Ishikawa (cell line): ENCODE results near the gene ASMTL.

Experiments
- CEBPB ChIP-seq: IDR thresholded peaks from 2 replicates; pipeline ENCODE4 v1.6.1; 2012
- CREB1 ChIP-seq: IDR thresholded peaks from 2 replicates; pipeline ENCODE4 v1.6.1; 2012; ENCODE audit warnings: low read depth
- EGR1 ChIP-seq: IDR thresholded peaks from 2 replicates; pipeline ENCODE4 v1.6.1; 2012
- EP300 ChIP-seq: IDR thresholded peaks from 2 replicates; pipeline ENCODE4 v1.6.1; 2012; ENCODE audit warnings: borderline replicate concordance
- FOXM1 ChIP-seq: IDR thresholded peaks from 2 replicates; pipeline ENCODE4 v1.6.1; 2012; ENCODE audit warnings: low read depth, borderline replicate concordance
- NFIC ChIP-seq: IDR thresholded peaks from 2 replicates; pipeline ENCODE4 v1.6.1; 2012
- RAD21 ChIP-seq: IDR thresholded peaks from 2 replicates; pipeline ENCODE4 v1.6.1; 2012; ENCODE audit warnings: low read depth
- TAF1 ChIP-seq: IDR thresholded peaks from 2 replicates; pipeline ENCODE4 v1.6.1; 2012; ENCODE audit warnings: low read depth, mild to moderate bottlenecking
- TCF12 ChIP-seq: IDR thresholded peaks from 2 replicates; pipeline ENCODE4 v1.6.1; 2012; ENCODE audit warnings: low read depth
- TEAD4 ChIP-seq: IDR thresholded peaks from 2 replicates; pipeline ENCODE4 v1.6.1; 2012
- YY1 ChIP-seq: IDR thresholded peaks from 2 replicates; pipeline ENCODE4 v1.6.1; 2012; ENCODE audit warnings: low read depth
- ZBTB7A ChIP-seq: IDR thresholded peaks from 2 replicates; pipeline ENCODE4 v1.6.1; 2012; ENCODE audit warnings: low read depth
- TF ChIP-seq, protein P1 (sequence below): IDR thresholded peaks from 2 replicates; pipeline ENCODE4 v1.6.1; 2012; ENCODE audit warnings: low read depth, mild to moderate bottlenecking
- TF ChIP-seq, protein P2 (sequence below): IDR thresholded peaks from 2 replicates; pipeline ENCODE4 v1.6.1; 2012
- TF ChIP-seq, protein P3 (sequence below): IDR thresholded peaks from 2 replicates; pipeline ENCODE4 v1.6.1; 2012

Gene ASMTL

DNA sequence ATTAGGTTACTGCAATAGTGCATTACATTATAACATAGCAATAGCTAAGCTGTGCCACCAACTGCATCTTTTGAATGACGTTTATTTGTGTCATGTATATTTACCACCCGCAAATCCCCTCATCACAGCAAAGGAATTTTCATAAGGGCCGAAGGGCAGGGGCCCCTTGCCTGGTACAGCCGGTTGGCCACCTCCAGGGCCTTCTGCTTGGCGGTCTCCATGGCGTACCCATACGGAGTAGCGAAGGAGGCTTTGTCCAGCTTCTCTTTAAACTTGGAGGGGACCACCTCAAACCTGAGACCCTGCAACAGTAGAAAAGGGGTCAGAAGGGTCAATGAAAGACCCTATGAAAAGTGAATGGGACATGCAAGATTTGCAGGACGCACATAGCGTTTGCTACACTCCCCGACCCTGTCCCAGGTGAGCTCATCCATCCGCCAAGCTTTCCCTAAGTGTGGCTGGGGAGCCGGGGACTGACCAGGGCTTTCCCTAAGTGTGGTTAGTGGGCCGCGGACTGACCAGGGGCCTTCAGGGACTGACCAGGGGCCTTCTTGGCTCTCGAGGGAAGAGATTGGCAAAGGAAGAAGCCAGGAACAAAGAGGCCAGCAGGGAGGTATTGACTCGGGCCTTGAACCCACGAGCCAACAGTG, 10.6 kb downstream of the ASMTL start:
- TF ChIP-seq EP300 (no peak), TCF12 (no peak), TEAD4 (no peak), CEBPB (no peak), YY1 (no peak), TAF1 (no peak), RAD21 (no peak), NFIC (no peak), ZBTB7A (no peak), EGR1 (no peak), FOXM1 (no peak), CREB1 (no peak)
- TF ChIP-seq, protein P1, sequence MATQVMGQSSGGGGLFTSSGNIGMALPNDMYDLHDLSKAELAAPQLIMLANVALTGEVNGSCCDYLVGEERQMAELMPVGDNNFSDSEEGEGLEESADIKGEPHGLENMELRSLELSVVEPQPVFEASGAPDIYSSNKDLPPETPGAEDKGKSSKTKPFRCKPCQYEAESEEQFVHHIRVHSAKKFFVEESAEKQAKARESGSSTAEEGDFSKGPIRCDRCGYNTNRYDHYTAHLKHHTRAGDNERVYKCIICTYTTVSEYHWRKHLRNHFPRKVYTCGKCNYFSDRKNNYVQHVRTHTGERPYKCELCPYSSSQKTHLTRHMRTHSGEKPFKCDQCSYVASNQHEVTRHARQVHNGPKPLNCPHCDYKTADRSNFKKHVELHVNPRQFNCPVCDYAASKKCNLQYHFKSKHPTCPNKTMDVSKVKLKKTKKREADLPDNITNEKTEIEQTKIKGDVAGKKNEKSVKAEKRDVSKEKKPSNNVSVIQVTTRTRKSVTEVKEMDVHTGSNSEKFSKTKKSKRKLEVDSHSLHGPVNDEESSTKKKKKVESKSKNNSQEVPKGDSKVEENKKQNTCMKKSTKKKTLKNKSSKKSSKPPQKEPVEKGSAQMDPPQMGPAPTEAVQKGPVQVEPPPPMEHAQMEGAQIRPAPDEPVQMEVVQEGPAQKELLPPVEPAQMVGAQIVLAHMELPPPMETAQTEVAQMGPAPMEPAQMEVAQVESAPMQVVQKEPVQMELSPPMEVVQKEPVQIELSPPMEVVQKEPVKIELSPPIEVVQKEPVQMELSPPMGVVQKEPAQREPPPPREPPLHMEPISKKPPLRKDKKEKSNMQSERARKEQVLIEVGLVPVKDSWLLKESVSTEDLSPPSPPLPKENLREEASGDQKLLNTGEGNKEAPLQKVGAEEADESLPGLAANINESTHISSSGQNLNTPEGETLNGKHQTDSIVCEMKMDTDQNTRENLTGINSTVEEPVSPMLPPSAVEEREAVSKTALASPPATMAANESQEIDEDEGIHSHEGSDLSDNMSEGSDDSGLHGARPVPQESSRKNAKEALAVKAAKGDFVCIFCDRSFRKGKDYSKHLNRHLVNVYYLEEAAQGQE, result no peak
- TF ChIP-seq, protein P2, sequence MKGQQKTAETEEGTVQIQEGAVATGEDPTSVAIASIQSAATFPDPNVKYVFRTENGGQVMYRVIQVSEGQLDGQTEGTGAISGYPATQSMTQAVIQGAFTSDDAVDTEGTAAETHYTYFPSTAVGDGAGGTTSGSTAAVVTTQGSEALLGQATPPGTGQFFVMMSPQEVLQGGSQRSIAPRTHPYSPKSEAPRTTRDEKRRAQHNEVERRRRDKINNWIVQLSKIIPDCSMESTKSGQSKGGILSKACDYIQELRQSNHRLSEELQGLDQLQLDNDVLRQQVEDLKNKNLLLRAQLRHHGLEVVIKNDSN, result no peak
- TF ChIP-seq, protein P3, sequence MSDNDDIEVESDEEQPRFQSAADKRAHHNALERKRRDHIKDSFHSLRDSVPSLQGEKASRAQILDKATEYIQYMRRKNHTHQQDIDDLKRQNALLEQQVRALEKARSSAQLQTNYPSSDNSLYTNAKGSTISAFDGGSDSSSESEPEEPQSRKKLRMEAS, result no peak

DNA sequence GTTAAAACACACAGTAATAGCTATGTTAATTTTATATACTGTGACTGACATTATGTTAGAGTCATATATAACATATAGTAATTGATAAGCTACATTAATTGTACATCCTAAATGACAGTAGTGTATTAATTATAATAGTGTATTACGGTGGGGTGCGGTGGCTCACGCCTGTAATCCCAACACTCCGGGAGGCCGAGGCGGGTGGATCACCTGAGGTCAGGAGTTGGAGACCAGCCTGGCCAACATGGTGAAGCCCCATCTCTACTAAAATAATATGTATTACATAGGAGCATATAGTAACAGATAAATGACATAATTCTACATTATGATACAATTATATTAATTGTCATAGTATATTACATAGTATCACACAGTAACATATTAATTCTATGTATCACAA, 12.2 kb downstream of the ASMTL start:
- no peak for TF ChIP-seq ZBTB7A
- TF ChIP-seq, protein P2, result no peak
- TF ChIP-seq EGR1, result no peak
- TF ChIP-seq, protein P1, result no peak
- TF ChIP-seq CEBPB, result no peak
- TF ChIP-seq TEAD4, result no peak
- TF ChIP-seq CREB1, result no peak
- TF ChIP-seq, protein P3, result no peak

DNA sequence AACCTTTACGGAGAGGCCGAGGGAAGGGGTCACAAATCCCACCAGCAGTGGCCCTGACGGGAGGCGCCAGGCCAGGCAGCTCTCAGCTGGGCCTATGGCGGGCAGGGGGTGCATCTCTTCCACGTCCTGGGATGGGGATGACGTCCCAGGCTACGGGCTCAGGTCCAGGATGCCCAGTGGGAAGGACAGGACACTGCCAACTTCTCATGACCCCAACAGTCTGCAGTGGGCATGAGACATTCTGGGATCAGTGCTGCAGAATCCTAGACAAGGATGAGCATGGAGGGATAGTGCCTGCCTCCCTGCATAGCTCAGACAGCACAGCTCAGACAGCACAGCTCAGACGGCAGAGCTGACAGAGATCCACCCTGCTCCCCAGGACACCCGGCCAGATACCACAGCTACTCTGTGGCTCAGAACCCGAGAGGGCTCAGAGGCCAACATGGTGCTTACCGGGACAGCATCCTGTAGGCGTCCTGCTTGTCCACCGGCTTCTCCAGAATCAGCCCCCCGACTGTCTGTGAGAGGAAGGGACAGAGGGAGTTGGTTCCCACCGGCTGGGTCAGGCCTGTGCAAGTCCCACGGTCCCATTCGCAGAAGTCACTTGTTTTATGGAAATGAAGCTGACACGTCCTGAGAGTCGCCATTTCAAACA, 17.3 kb downstream of the ASMTL start:
- TF ChIP-seq, protein P1, result no peak
- TF ChIP-seq TEAD4 (no peak), ZBTB7A (no peak)

DNA sequence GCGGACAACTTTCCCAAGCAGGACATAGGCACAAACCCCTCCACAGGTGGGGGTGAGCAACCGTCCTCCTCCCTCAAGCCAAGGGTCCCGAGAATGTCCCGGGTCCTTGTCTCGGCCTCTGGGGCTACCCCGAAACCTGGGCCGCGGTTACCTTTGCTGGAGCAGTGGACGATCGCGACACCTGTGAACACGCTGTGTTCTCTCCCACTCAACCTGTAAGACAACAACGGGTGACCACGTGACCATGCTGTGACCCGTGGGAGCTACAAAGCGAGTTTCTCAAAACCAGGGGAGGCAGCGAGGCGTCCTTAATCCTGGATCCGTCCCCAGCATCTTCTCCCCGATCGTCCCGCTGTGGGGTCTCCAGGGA, 17.9 kb downstream of the ASMTL start:
- TF ChIP-seq EGR1 (no peak), CEBPB (no peak), TAF1 (no peak), EP300 (no peak)
- TF ChIP-seq, protein P2, result no peak
